Keratinocyte (primary cell): ENCODE results near the gene NHERF2. TPM values are rescaled to one million over a fixed set of nuclear protein-coding genes. Genes with fewer than 3 reads are reported as not detected.
A peak's percentile ranks its signal among the peaks of the same experiment; 100 is the strongest.

Experiments used
- DNase-seq: peaks from one replicate; pipeline ENCODE4 v3.0.0-alpha.2; 2011; ENCODE audit warnings: low read depth, missing footprints, low spot score
- FAIRE-seq: peaks from 2 replicates; lab custom pipeline; 2011; peaks lifted over from hg19 to GRCh38; lab: Jason Lieb, UNC
- H2AFZ ChIP-seq: 2 replicates; pipeline ENCODE4 v1.6.0; 2012; ENCODE audit warnings: low read length, control low read depth, inconsistent platforms; ENCODE audit not compliant: control insufficient read depth
- H3K27ac ChIP-seq: 2 replicates; pipeline ENCODE4 v1.5.1; 2011; ENCODE audit warnings: low read length; ENCODE audit not compliant: control insufficient read depth, insufficient read depth
- H3K27me3 ChIP-seq: 3 replicates; pipeline ENCODE4 v1.6.0; 2011; ENCODE audit warnings: low read length; ENCODE audit not compliant: control insufficient read depth, insufficient read depth; ENCODE audit errors: extremely low read depth
- H3K36me3 ChIP-seq, 2 experiments: 2 replicates in 1 of 2; 3 replicates in 1 of 2; pipeline ENCODE4 v1.5.1; 2011; ENCODE audit warnings: low read length in 2 of 2, mild to moderate bottlenecking in 1 of 2; ENCODE audit not compliant: control insufficient read depth in 2 of 2, insufficient read depth in 2 of 2; ENCODE audit errors: extremely low read depth in 1 of 2
- H3K4me1 ChIP-seq: 3 replicates; pipeline ENCODE4 v1.5.1; 2011; ENCODE audit warnings: low read length; ENCODE audit not compliant: control insufficient read depth, insufficient read depth; ENCODE audit errors: extremely low read depth
- H3K4me2 ChIP-seq: 3 replicates; pipeline ENCODE4 v1.6.0; 2011; ENCODE audit warnings: low read depth, low read length; ENCODE audit not compliant: control insufficient read depth, insufficient read depth; ENCODE audit errors: extremely low read depth
- H3K4me3 ChIP-seq, 3 experiments: fragments of 200-600 bp in 1 of 3; sonication (generic) in 1 of 3; 2 replicates in 2 of 3; 3 replicates in 1 of 3; pipeline ENCODE4 v1.5.1; 2011 to 2016; ENCODE audit warnings: low read length in 3 of 3, mild to moderate bottlenecking in 3 of 3, control low read depth in 2 of 3, inconsistent platforms in 1 of 3, low read depth in 1 of 3, mixed read lengths in 1 of 3, mixed run types in 1 of 3, moderate library complexity in 1 of 3; ENCODE audit not compliant: control insufficient read depth in 2 of 3, insufficient read depth in 2 of 3; ENCODE audit errors: extremely low read depth in 1 of 3
- H3K79me2 ChIP-seq: 2 replicates; pipeline ENCODE4 v1.6.0; 2012; ENCODE audit warnings: low read length; ENCODE audit not compliant: control insufficient read depth, insufficient read depth
- H3K9ac ChIP-seq: 3 replicates; pipeline ENCODE4 v1.6.0; 2011; ENCODE audit warnings: low read length; ENCODE audit not compliant: control insufficient read depth, insufficient read depth; ENCODE audit errors: extremely low read depth
- H3K9me1 ChIP-seq: 3 replicates; pipeline ENCODE4 v1.6.0; 2011; ENCODE audit warnings: low read length; ENCODE audit not compliant: control insufficient read depth, insufficient read depth; ENCODE audit errors: extremely low read depth
- H3K9me3 ChIP-seq: 2 replicates; pipeline ENCODE4 v1.5.1; 2012; ENCODE audit warnings: low read depth, low read length; ENCODE audit not compliant: control insufficient read depth
- H4K20me1 ChIP-seq: 3 replicates; pipeline ENCODE4 v1.6.0; 2011; ENCODE audit warnings: low read length; ENCODE audit not compliant: control insufficient read depth, insufficient read depth; ENCODE audit errors: extremely low read depth
- EZH2 ChIP-seq: IDR thresholded peaks from one replicate; pipeline ENCODE4 v1.6.1; 2012; ENCODE audit warnings: inconsistent platforms, mild to moderate bottlenecking, low read length, moderate library complexity
- dilution Hi-C: fragments of 300-500 bp; cut with MboI; formaldehyde crosslinking; loops from one replicate; pipeline ENCODE4 v1.7.0; 2020; ENCODE audit warnings: low sequenced_read_pairs; ENCODE audit not compliant: extremely low pct_ligation_motif_present
- polyA plus RNA-seq, 5 experiments: library from polyadenylated mRNA; depleted of rRNA in 3 of 5; stranded (reverse) in 3 of 5; stranded (forward) in 1 of 5; unstranded in 1 of 5; fragments of >200 nt; gene quantifications; 1 replicate in 1 of 5; 2 replicates in 3 of 5; 3 replicates in 1 of 5; pipeline versions ENCODE4 v1.2.1 to v1.2.3, GENCODE V29; 2011 to 2012; ENCODE audit warnings: missing spikeins in 2 of 5, low read depth in 1 of 5, low replicate concordance in 1 of 5
- TF ChIP-seq, protein P1 (sequence below), 3 experiments: IDR thresholded peaks in 1 of 3; conservative IDR thresholded peaks in 1 of 3; optimal IDR thresholded peaks in 1 of 3; 2 replicates in 2 of 3; 3 replicates in 1 of 3; pipeline versions ENCODE3 to v1.5.1; 2011; ENCODE audit warnings: low read length in 3 of 3, mild to moderate bottlenecking in 3 of 3, moderate library complexity in 2 of 3, control low read depth in 1 of 3, inconsistent platforms in 1 of 3; ENCODE audit not compliant: insufficient read depth in 2 of 3; ENCODE audit errors: extremely low read depth in 1 of 3

The NHERF2 gene
- polyA plus RNA-seq, 1 donor (not counting 4 experiments of a cell fraction or from before 2014, with no cell fraction given) = 5.9 TPM

DNA sequence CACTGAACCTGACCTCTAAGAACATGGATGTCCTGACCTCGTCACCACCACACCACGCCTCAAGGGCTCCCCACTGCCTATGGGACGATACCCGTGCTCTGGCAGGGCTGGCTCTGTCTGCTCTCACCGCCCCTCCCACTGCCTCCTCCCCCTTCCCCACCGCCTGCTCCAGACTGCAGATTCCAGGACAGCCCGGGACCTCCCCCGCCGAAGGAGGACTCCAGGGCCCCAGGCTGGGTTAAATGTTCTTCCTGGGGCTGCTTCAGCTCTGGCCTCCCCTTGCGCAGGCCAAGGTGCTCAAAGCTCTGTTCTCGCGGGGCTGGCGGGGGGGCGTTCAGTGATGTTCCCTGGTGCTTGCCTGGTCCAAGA is 4.0 kb upstream of the NHERF2 start:
- FAIRE-seq (no peak), DNase-seq (no peak)
- H3K4me2 ChIP-seq = peak overlapping the region; percentile 79
- peak overlapping the region; percentile 82 for H2AFZ ChIP-seq
- H3K4me3 ChIP-seq = peak overlapping the region in 1 of 3 experiments; percentile 55
- H3K4me1 ChIP-seq = peaks cover 14% of the 10 kb centered on the region
- no peaks in the 10 kb centered on the region for H3K9me3 ChIP-seq
- no peaks in the 10 kb centered on the region for H4K20me1 ChIP-seq
- dilution Hi-C loops = no loop called here
- TF ChIP-seq, protein P1, sequence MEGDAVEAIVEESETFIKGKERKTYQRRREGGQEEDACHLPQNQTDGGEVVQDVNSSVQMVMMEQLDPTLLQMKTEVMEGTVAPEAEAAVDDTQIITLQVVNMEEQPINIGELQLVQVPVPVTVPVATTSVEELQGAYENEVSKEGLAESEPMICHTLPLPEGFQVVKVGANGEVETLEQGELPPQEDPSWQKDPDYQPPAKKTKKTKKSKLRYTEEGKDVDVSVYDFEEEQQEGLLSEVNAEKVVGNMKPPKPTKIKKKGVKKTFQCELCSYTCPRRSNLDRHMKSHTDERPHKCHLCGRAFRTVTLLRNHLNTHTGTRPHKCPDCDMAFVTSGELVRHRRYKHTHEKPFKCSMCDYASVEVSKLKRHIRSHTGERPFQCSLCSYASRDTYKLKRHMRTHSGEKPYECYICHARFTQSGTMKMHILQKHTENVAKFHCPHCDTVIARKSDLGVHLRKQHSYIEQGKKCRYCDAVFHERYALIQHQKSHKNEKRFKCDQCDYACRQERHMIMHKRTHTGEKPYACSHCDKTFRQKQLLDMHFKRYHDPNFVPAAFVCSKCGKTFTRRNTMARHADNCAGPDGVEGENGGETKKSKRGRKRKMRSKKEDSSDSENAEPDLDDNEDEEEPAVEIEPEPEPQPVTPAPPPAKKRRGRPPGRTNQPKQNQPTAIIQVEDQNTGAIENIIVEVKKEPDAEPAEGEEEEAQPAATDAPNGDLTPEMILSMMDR (optimal IDR thresholded peaks at IDR 0.05 in 1 of 3, IDR thresholded peaks at IDR 0.05 in 1 of 3, conservative IDR thresholded peaks at IDR 0.05 in 1 of 3; ENCODE audit: extremely low read depth in 1 of 3, insufficient read depth in 2 of 3, low read length in 3 of 3) = no peak
- TF ChIP-seq EZH2 = no peak
- H3K79me2 ChIP-seq = no peaks in the 10 kb centered on the region
- peaks cover 24% of the 10 kb centered on the region for H3K27me3 ChIP-seq
- no peaks in the 10 kb centered on the region for H3K36me3 ChIP-seq
- H3K9ac ChIP-seq = no peak overlapping the region
- H3K27ac ChIP-seq = no peak overlapping the region
- no peaks in the 10 kb centered on the region for H3K9me1 ChIP-seq

DNA sequence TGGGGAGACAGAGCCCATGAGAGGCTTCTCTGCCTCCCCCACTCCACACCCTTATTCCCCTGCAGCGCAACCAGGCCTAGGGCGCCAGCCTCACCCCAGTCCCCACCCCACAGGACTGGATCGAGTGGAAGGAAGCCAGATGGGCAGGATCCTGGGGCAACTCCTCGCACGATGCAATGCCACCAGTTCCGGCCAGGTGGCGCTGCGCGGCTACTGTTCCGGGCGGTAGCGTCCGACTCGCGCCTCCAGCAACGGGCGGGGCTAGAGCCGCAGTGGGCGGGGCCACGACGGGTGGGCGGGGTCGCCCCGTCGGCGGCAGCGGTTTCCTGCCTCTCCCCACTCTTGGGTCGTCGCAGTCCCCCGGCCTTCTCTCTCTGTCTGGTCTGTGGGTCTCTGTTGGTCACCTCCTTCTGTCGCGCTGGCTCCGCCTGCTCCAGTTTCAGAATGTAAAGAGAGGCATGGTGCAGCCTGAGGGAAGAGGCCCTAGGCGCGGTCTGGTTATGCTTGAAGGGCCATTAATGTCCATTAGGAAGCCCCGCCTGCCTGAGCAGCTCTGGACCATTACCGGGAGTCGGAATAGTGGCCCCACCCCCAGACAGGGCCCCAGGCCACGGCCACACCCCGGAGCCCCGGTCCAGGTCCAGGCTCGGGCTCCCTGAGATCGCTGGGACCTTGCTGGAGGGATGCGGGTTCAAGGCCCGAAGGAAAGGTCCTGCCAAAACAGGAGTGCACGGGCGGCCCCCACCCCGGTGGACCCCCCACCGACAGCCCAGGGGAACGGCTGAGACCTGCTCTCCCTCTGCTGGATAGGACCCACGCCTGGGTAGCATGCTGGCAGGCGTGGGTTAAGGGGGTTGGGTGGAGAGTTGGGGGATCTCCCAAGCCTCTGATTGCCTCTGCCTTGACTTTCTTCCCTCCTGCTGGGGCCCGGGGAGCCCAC is 3.3 kb upstream of the NHERF2 start:
- peaks cover 24% of the 10 kb centered on the region for H3K27me3 ChIP-seq
- H3K4me1 ChIP-seq = peaks cover 15% of the 10 kb centered on the region
- H3K4me3 ChIP-seq = peak overlapping the region in 2 of 3 experiments; percentile 38 to 55
- no peaks in the 10 kb centered on the region for H4K20me1 ChIP-seq
- FAIRE-seq (peak; percentile 70), DNase-seq (peak; percentile 62)
- TF ChIP-seq, protein P1 (optimal IDR thresholded peaks at IDR 0.05 in 1 of 3, IDR thresholded peaks at IDR 0.05 in 1 of 3, conservative IDR thresholded peaks at IDR 0.05 in 1 of 3; ENCODE audit: extremely low read depth in 1 of 3, insufficient read depth in 2 of 3, low read length in 3 of 3) = peak; percentile 79 to 100 (median 96)
- no peak for TF ChIP-seq EZH2
- H3K9me3 ChIP-seq = no peaks in the 10 kb centered on the region
- dilution Hi-C loops = no loop called here
- H3K27ac ChIP-seq = no peak overlapping the region
- H3K4me2 ChIP-seq = peak overlapping the region; percentile 79
- peak overlapping the region; percentile 82 for H2AFZ ChIP-seq
- no peaks in the 10 kb centered on the region for H3K36me3 ChIP-seq
- no peak overlapping the region for H3K9ac ChIP-seq
- no peaks in the 10 kb centered on the region for H3K79me2 ChIP-seq
- H3K9me1 ChIP-seq = no peaks in the 10 kb centered on the region
